Erythroblast (primary cell): ENCODE measurements around the gene IER5L.

Experiments
- DNase-seq, 2 experiments: peaks; one replicate each; lab custom pipeline; 2025; lab: John Stamatoyannopoulos, UW
- GATA1 ChIP-seq: IDR thresholded peaks from 2 replicates; pipeline ENCODE4 v1.6.1; 2011; ENCODE audit warnings: low read depth, mild to moderate bottlenecking, control low read depth, low read length, moderate library complexity
- POLR2A ChIP-seq: IDR thresholded peaks from 2 replicates; pipeline ENCODE4 v1.6.1; 2011; ENCODE audit warnings: mild to moderate bottlenecking, low read length

The IER5L gene

DNA sequence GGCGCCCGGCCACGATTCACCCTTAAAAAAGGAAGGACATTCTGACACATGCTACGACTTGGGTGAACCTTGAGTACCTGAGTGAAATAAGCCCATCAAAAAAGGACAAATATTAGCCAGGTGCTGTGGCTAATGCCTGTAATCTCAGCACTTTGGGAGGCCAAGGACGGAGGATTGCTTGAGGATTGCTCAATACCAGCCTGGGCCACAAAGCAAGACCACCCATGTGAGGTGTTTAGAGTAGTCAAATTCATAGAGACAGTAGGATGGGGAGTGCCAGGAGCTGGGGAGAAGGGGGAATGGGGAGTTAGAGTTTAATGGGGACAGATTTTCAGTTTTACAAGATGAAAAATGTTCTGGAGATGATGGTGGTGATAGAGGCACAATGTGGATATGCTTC is 32.1 kb upstream of the IER5L start:
- DNase-seq = no peak
- TF ChIP-seq GATA1 (no peak), POLR2A (no peak)

DNA sequence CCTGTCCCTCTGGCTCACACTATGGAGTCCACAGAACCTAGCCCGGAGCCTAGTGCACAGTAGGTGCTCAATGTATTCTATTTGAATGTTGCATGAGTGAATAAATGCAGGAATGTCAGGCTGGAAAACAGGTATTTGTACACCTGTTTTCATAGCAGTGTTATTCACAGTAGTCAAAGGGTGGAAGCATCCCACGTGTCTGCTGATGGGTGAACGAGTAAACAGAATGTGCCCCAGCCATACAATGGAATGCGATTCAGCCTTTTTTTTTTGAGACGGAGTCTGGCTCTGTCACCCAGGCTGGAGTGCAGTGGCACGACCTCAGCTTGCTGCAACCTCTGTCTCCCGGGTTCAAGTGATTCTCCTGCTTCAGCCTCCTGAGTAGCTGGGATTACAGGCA is 31.5 kb upstream of the IER5L start:
- no peak for TF ChIP-seq POLR2A
- TF ChIP-seq GATA1 = no peak
- no peak for DNase-seq

DNA sequence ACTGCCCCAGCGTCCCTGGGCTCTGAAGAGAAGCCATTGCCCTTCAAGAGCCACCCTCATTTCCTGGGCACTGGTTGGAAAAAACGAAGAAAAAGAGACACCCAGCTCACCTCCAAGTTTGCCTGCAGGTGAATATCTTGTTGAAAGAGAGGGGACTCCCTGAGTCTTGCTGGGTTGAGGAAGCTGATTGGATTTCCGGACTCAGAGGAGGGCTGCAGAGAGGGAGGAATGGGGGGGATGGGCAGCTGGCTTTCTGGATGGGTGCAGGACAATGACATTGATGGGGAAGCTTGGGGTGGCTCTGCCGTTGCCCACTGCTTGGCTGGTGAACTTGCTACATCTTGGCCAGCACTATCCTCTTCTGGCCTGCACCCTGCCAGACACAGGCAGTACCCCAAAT is 31.0 kb upstream of the IER5L start:
- no peak for TF ChIP-seq GATA1
- no peak for TF ChIP-seq POLR2A

DNA sequence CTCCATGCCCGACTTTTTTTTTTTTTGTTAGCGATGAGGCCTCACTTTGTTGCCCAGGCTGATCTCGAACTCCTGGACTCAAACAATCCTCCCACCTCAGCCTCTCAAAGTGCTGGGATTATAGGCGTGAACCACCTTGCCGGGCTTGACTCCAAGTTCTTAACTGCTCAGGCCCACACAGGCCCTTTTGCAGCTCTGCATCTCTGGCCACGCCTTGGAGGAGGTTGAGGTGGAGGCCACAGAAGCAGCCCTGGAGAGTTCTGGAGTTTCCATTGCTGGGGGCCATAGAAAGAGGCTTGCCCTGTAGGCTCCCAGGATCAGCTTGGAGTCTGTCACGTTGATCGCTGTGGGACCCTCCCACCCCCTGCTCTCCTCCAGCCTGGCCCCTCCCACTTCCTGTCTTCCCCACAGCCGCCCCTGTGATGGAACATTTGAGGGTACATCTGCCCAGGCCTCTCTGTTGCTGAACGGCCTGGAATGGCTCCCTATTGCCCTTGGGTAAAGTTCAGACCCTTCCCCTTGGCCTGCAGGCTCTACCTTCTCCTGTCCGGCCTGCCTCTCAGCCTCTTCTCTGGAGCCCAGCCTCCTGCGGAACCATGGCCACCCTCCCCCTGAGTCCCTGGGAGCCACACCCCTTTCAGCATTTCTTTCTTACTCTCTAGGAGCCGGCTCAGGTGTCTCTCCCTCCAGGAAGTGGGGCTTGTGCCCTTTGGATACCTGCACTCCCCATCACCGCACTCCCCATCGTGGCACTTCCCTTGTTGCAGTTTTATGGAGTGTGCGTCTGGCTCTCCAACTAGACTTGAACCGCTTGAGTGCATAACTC is 30.4 kb upstream of the IER5L start:
- no peak for DNase-seq
- no peak for TF ChIP-seq POLR2A
- TF ChIP-seq GATA1 = no peak

More for the DNA sequence above, 31.0 kb upstream of the IER5L start:
- no peak for DNase-seq

DNA sequence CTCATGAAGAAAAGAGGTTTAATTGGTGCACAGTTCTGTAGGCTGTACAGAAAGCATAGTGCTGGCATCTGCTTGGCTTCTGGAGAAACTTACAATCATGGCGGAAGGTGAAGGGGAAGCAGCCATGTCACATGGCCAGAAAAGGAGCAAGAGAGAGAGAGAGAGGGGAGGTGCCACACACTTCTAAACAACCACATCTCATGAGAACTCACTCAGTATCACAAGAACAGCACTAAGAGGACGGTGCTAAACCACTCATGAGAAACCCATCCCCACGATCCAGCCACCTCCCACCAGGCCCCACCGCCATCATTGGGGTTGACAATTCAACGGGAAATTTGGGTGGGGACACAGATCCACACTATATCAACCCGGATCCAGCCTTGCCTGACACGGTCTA is 28.8 kb upstream of the IER5L start:
- TF ChIP-seq GATA1 (no peak), POLR2A (no peak)
- no peak for DNase-seq

DNA sequence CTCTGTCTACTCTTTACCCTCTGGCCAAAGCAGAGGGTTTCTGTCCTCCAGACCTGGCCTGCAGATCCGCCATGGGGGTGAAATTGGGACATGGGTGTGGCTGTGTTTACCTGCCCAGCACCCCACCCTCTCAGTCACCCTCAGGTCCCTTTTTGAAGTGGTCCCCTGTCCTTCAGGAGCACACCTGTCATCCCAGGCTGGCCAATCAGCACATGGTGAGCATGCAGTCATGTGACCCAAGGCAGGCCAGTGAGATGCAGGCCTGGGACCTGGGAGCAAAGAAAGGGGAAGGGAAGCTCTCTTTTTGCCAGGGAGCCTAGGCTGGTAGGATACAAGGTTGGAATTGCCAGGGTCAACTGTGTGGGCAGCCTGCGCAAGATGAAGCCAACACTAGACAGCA is 28.3 kb upstream of the IER5L start:
- TF ChIP-seq POLR2A (no peak), GATA1 (no peak)
- no peak for DNase-seq

DNA sequence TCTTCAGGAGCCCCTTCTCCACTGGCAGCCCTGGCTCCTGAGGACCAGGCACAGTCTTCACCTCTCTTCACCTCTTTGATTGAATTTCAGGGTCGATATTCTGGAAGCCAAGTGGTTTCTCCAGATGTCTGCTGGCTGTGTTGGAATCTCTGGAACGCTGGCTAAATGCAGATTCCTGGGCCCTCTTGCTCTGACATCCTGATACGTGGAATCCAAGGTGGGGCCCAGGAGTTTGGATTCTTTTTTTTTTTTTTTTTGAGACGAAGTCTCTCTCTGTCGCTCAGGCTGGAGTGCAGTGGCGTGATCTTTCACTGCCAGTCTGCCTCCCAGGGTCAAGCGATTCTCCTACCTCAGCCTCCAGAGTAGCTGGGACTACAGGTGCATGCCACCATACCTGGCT is 26.8 kb upstream of the IER5L start:
- DNase-seq = no peak
- TF ChIP-seq POLR2A = no peak
- no peak for TF ChIP-seq GATA1

DNA sequence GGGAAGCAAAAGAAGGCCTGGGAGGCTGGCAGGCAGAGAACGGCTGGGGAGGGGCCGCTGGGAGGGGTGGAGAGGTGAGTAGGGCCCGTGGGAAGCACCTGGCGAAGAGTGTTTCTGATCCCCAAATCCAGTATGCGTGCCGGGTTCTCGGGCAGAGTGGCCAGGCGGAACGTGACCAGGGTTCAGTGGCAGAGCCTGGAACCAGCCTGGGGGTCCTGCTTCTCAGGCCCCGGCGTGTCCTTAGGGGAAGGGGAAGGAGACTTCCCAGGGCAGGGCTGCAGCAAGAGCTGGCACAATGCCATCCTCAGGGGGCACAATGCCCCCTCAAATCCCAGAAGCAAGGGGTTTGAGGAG is 25.5 kb upstream of the IER5L start:
- no peak for DNase-seq
- TF ChIP-seq POLR2A (no peak), GATA1 (no peak)

DNA sequence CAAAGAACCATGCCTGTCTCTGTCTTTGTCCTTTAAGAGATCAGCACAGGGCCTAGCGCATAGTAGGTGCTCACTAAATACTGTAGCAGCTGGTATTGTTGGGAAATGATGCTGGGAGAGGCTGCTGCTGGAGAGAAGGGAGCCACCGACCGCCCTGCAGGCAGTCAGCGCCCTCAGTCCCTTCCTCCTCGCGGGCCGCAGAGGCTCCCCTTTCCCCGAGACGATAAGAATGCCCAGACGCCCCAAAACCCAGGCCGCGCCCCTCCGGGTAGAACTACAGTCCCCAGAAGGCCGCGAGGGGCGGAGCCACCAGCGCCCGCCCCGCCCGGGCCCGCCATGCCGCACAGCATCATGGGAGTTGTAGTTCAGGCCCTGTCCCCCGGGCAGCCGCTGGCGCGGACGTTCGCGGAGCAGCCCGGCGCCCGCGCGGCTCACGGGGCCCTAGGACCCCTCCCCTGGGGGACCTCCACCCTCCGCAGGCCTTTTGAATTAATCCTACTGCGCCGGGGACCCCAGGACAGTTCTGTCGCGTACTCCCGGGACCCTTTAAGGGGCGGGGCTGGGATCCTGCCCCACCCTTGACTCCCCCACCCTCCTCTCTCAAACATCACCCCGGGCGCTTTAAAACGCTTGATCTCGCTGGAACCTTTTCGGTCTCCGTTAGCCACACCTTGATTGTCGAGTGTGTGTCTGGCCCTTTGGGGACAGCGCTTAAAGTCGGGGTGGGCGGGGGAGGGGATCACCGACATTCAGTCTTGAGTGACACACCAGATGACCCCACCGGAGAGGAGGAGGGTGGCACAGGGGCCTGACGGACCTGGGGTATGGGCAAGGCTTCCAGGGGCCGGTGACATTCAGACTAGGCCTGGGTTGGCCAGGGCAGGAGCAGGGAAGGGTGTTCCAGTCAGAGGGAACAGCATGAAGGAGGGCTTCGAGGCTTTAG is 24.8 kb upstream of the IER5L start:
- TF ChIP-seq GATA1 = no peak
- no peak for TF ChIP-seq POLR2A
- peak; percentile 82 to 84 for DNase-seq

DNA sequence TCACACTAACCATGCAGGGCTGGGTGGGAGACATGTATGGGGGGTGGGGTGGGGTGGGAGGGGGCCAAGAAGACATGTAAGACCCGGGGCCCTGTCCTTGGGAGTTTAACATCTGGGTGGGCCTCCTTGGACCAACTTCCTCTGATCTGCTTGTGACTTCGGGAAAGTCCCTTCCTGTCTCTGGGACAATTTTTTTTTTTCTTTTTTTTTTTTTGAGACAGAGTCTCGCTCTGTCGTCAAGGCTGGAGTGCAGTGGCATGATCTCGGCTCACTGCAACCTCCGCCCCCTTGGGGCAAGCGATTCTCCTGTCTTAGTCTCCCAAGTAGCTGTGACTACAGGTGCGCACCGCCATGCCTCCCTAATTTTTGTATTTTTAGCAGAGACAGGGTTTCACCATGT is 23.8 kb upstream of the IER5L start:
- no peak for TF ChIP-seq POLR2A
- TF ChIP-seq GATA1 = no peak
- DNase-seq = no peak

DNA sequence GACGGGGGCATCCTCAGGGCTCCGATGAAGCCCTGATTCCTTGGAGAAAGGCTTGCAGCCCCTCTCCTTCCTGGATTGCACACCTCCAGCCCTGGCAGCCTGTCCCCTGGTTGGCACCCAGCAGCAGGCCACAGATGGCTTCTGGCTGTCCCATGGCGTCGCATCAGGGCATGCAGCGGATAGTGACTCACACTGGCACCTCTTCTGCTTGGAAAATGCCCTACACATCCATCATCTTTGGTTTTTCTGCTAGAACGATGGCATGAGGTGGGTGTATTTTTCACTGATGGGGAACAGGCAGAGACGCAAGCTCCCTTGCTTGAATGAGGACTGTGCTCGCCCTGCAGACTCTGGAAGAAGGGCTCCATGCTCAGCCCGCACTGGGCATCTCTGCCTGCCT is 23.2 kb upstream of the IER5L start:
- no peak for DNase-seq
- no peak for TF ChIP-seq GATA1
- no peak for TF ChIP-seq POLR2A

DNA sequence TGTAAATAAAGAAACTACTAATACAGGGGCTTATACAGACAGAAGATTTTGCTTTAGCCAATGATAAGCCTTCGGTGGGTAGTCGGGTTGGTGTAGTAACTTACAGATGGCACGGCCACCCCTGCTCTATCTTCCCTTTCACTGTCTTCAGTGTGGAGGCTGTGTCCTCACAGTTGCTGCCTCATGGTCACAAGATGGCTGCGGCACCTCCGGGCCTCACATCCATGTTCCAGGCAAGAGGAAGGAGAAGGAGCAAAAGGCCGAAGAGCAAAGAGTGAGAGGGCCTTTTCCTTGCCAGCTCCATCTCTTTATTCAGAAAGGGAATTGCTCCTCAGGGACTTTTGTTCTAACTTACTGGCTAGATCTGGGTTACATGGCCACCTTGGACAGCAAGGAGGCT is 22.2 kb upstream of the IER5L start:
- TF ChIP-seq POLR2A = no peak
- no peak for TF ChIP-seq GATA1
- DNase-seq = no peak

DNA sequence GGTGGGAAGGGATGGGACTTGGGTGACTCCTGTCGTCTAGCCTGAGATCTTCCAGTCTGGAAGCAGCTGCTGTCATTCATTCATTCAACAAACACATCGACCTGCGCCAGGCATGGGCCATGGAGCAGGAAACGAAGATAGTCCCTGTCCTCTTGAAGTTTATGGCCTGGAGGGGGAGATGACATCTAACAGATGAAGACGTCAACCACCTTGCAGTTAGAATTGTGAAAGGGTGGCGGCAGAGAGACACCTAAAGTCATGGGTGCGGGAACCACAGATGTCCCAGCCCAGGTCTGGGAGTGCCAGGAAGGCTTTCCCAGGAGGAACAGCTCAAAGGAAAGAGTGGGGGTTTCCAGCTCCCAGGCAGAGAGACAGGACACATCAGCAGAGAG is 21.0 kb upstream of the IER5L start:
- TF ChIP-seq POLR2A = no peak
- TF ChIP-seq GATA1 = no peak
- DNase-seq = no peak

DNA sequence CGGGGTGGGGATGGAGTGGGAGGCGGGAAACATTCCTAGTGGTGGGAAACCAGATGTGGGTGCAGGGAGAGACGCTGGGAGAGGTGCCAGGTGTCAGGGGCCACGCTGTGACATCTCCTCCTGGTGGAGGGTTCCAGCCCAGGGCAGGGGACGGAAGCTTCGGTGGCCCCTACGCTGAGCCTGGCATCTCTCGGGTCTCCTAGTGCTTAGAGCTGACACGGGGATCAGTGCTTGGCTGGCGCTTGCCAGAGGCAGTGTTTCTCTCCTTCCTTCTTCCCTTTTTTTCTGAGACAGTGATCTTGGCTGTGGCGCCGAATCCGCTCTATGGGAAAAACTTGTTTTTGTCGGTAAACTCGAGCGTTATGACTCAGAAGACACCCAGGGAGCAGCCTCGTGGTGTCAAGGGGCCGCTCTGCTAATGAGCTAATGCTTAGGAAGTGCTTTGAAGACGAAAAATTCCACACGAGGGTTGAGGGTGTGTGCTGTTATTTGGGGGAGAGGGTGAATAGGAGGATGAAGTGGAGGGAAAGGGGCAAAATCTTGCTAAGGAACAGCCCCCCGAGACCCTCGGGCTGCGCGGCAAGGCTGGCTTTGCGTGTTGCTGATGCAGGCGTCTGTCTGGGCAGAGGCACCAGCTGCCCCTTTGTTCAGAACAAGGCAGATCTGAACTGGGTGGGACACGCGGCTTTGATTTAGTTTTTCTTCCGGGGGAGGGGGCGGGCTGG is 20.4 kb upstream of the IER5L start:
- no peak for DNase-seq
- TF ChIP-seq GATA1 = no peak
- TF ChIP-seq POLR2A = no peak
